Ovary (tissue), 3 donors: ENCODE data around the gene CILP.

Source experiments
- EP300 ChIP-seq: sonication (generic); formaldehyde crosslinking; IDR thresholded peaks from one replicate; pipeline ENCODE4 v1.6.1; 2017; ENCODE audit warnings: antibody characterized with exemption
- POLR2A ChIP-seq: fragments of 450-650 bp; IDR thresholded peaks from one replicate; pipeline ENCODE4 v1.6.1; 2017; ENCODE audit warnings: antibody characterized with exemption, mild to moderate bottlenecking, moderate library complexity
- TF ChIP-seq, protein P1 (sequence below), 3 donors: fragments of 450-650 bp in 2 of 3; fragments of 200-600 bp in 1 of 3; IDR thresholded peaks; one replicate each; pipeline versions ENCODE4 v1.5.1 to v1.8.0; 2016 to 2022; ENCODE audit warnings: antibody characterized with exemption in 3 of 3, mild to moderate bottlenecking in 1 of 3
- donor health status: DM: no; HTN: no; CAD: no.

DNA sequence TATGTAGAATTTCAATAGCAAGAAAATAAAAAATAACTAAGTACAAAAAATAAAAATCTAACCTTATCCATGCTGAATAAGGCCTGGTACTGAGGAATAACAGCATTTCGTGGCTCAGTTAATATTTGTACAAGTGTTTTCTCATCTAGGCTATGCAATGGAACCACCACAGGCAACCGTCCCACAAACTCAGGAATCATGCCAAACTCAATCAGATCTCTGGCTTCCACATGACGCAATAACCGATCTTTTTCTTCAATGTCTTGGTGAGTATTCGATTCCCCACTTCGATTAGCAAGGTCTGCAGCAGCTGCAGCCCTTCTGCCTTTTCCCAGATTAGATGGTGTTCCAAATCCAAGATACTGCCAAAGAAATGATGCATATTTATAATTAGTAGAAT, 56.6 kb downstream of the CILP start:
- TF ChIP-seq POLR2A (no peak), EP300 (no peak)
- TF ChIP-seq, protein P1, sequence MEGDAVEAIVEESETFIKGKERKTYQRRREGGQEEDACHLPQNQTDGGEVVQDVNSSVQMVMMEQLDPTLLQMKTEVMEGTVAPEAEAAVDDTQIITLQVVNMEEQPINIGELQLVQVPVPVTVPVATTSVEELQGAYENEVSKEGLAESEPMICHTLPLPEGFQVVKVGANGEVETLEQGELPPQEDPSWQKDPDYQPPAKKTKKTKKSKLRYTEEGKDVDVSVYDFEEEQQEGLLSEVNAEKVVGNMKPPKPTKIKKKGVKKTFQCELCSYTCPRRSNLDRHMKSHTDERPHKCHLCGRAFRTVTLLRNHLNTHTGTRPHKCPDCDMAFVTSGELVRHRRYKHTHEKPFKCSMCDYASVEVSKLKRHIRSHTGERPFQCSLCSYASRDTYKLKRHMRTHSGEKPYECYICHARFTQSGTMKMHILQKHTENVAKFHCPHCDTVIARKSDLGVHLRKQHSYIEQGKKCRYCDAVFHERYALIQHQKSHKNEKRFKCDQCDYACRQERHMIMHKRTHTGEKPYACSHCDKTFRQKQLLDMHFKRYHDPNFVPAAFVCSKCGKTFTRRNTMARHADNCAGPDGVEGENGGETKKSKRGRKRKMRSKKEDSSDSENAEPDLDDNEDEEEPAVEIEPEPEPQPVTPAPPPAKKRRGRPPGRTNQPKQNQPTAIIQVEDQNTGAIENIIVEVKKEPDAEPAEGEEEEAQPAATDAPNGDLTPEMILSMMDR (IDR thresholded peaks at IDR 0.05): no peak
